Endodermal cell (in vitro differentiated cells): ENCODE measurements around the gene CISH. TPM values are rescaled to one million over a fixed set of nuclear protein-coding genes. Genes with fewer than 3 reads are reported as not detected.

Experiments
- DNase-seq: peaks from one replicate; pipeline ENCODE4 v3.0.0-alpha.2; 2017
- H3K27ac ChIP-seq: 2 replicates; pipeline ENCODE4 v1.5.1; 2013; ENCODE audit warnings: mild to moderate bottlenecking, low read depth, low read length, moderate library complexity
- H3K27me3 ChIP-seq: 2 replicates; pipeline ENCODE4 v1.6.1; 2013; ENCODE audit warnings: mild to moderate bottlenecking, low read length, moderate library complexity; ENCODE audit not compliant: insufficient read depth, control insufficient read depth, poor library complexity, severe bottlenecking
- H3K36me3 ChIP-seq: 2 replicates; pipeline ENCODE4 v1.7.0; 2013; ENCODE audit warnings: mild to moderate bottlenecking, low read length, moderate library complexity; ENCODE audit not compliant: control insufficient read depth, insufficient read depth
- H3K4me1 ChIP-seq: one replicate; pipeline ENCODE4 v1.7.0; 2013; ENCODE audit warnings: low read length; ENCODE audit not compliant: control insufficient read depth, insufficient read depth
- H3K4me3 ChIP-seq: 2 replicates; pipeline ENCODE4 v1.5.1; 2013; ENCODE audit warnings: mild to moderate bottlenecking, low read length, moderate library complexity
- H3K9ac ChIP-seq: 2 replicates; pipeline ENCODE4 v1.6.1; 2013; ENCODE audit warnings: mild to moderate bottlenecking, low read length, moderate library complexity; ENCODE audit not compliant: poor library complexity, severe bottlenecking; ENCODE audit errors: extremely low read depth
- H3K9me3 ChIP-seq: 2 replicates; pipeline ENCODE4 v1.6.1; 2013; ENCODE audit warnings: mild to moderate bottlenecking, low read length, moderate library complexity; ENCODE audit not compliant: control insufficient read depth
- H3K27ac Mint-ChIP-seq: 2 replicates; pipeline ENCODE4 v1.8.0; 2020; ENCODE audit warnings: mixed read lengths
- H3K27me3 Mint-ChIP-seq: 2 replicates; pipeline ENCODE4 v1.8.0; 2021; ENCODE audit warnings: mild to moderate bottlenecking, mixed read lengths; ENCODE audit not compliant: insufficient read depth
- H3K36me3 Mint-ChIP-seq: 2 replicates; pipeline ENCODE4 v1.8.0; 2020; ENCODE audit warnings: low read depth, mixed read lengths
- H3K4me1 Mint-ChIP-seq: 2 replicates; pipeline ENCODE4 v1.8.0; 2020; ENCODE audit warnings: mixed read lengths
- H3K4me3 Mint-ChIP-seq: 2 replicates; pipeline ENCODE4 v1.8.0; 2020; ENCODE audit warnings: mild to moderate bottlenecking, moderate library complexity, mixed read lengths
- H3K9me3 Mint-ChIP-seq: 2 replicates; pipeline ENCODE4 v1.8.0; 2020; ENCODE audit warnings: mild to moderate bottlenecking, mixed read lengths
- CTCF ChIP-seq: fragments of 200-600 bp; sonication (generic); conservative IDR thresholded peaks from 2 replicates; pipeline ENCODE4 v1.5.0; 2021; ENCODE audit warnings: antibody characterized with exemption, mild to moderate bottlenecking
- WGBS, 2 experiments: methylation state at CpG; one replicate each; pipeline versions ENCODE4 v1.1.5 to v1.1.7; 2013; ENCODE audit warnings: missing lambda C conversion rate in 2 of 2, mixed read lengths in 1 of 2; ENCODE audit not compliant: insufficient coverage in 1 of 2, insufficient read length in 1 of 2; 5-methylcytosine and 5-hydroxymethylcytosine counted together
- total RNA-seq, 2 donors: library from RNA; stranded (reverse); fragmentation: NEBNext Ultra II Directional in 1 of 2; extraction: Animal tissue kit (Norgen Biotek cat#: 25700) in 1 of 2; gene quantifications; 2 replicates in 1 of 2; 3 replicates in 1 of 2; pipeline ENCODE4 v1.2.1, GENCODE V29; 2021

CISH gene
- total RNA-seq, 2 donors from 2014 or later: 1.2 to 2.0 TPM

DNA sequence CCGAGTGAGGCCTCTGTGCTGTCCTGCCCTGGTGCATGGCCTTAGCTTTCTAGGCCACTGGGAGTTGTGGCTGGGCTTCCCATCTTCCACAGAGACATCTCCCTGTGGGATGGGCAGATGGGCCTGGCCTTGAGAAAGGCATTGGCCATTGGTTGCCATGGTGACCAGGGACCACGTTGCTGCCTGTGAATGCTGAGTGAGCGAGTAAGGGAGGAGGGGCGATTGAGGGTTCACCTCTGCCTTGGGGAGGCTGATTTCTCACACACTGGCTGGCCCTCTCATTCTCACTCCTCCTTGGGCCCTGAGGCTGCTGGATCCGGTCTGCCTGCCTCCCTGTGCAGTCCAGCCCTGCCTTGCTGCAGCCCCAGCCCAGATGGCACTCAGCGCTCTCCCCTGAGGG lies 36.7 kb upstream of the CISH start:
- Mint-ChIP-seq H3K27me3 (no peaks in the 10 kb centered on the region), H3K27ac (no peak overlapping the region), H3K9me3 (no peaks in the 10 kb centered on the region), H3K4me1 (peaks cover 28% of the 10 kb centered on the region), H3K36me3 (peaks cover 9% of the 10 kb centered on the region), H3K4me3 (no peak overlapping the region)
- H3K9me3 ChIP-seq: no peaks in the 10 kb centered on the region
- peak; percentile 73 for DNase-seq
- no peak for TF ChIP-seq CTCF
- no peak overlapping the region for H3K4me3 ChIP-seq
- WGBS, 2 experiments: 69 to 73% methylated on average over 4 to 6 of the region's 6 CpGs
- H3K9ac ChIP-seq: no peak overlapping the region
- no peaks in the 10 kb centered on the region for H3K27me3 ChIP-seq
- H3K4me1 ChIP-seq: no peaks in the 10 kb centered on the region
- H3K27ac ChIP-seq: peak overlapping the region; percentile 76
- H3K36me3 ChIP-seq: peaks cover 19% of the 10 kb centered on the region

- DNase-seq: peak; percentile 75
- H3K4me3 ChIP-seq: peak overlapping the region; percentile 38
- Mint-ChIP-seq H3K4me3 (no peak overlapping the region), H3K27me3 (no peaks in the 10 kb centered on the region), H3K4me1 (peaks cover 21% of the 10 kb centered on the region), H3K36me3 (peaks cover 14% of the 10 kb centered on the region), H3K27ac (no peak overlapping the region), H3K9me3 (no peaks in the 10 kb centered on the region)
- no peak for TF ChIP-seq CTCF
- no peaks in the 10 kb centered on the region for H3K9me3 ChIP-seq
- H3K9ac ChIP-seq: no peak overlapping the region
- no peaks in the 10 kb centered on the region for H3K4me1 ChIP-seq
- peaks cover 19% of the 10 kb centered on the region for H3K36me3 ChIP-seq
- WGBS, 2 experiments: 67% methylated on average over 2 of the region's 2 CpGs; no CpG with 5 or more reads in 1 of the 2 experiments
- H3K27ac ChIP-seq: no peak overlapping the region
- H3K27me3 ChIP-seq: no peaks in the 10 kb centered on the region
These were observed 33.8 kb upstream of the CISH start for GRCh38 chr3:50645378-50645777.

- DNase-seq: no peak
- Mint-ChIP-seq H3K4me1 (peaks cover 21% of the 10 kb centered on the region), H3K9me3 (no peaks in the 10 kb centered on the region), H3K4me3 (no peak overlapping the region), H3K27me3 (no peaks in the 10 kb centered on the region), H3K36me3 (peaks cover 14% of the 10 kb centered on the region), H3K27ac (no peak overlapping the region)
- Histone ChIP-seq H3K4me1 (no peaks in the 10 kb centered on the region), H3K27me3 (no peaks in the 10 kb centered on the region), H3K36me3 (peaks cover 19% of the 10 kb centered on the region), H3K9me3 (no peaks in the 10 kb centered on the region), H3K4me3 (no peak overlapping the region), H3K27ac (no peak overlapping the region), H3K9ac (no peak overlapping the region)
- WGBS, 2 experiments: 93 to 100% methylated on average over 4 to 7 of the region's 7 CpGs
- no peak for TF ChIP-seq CTCF
These were observed 33.0 kb upstream of the CISH start for GRCh38 chr3:50644561-50644960.
